Fibroblast of skin of back (primary cell): ENCODE measurements around the gene MGAT4A.
"Not testable (repeated sequence)": the region's sequence is repeated elsewhere in the genome, so short reads cannot be mapped to it uniquely, and the experiment has no call there.

ENCODE experiments used
- DNase-seq: peaks from one replicate; pipeline ENCODE4 v3.0.0-alpha.2; 2013

Gene MGAT4A

DNA sequence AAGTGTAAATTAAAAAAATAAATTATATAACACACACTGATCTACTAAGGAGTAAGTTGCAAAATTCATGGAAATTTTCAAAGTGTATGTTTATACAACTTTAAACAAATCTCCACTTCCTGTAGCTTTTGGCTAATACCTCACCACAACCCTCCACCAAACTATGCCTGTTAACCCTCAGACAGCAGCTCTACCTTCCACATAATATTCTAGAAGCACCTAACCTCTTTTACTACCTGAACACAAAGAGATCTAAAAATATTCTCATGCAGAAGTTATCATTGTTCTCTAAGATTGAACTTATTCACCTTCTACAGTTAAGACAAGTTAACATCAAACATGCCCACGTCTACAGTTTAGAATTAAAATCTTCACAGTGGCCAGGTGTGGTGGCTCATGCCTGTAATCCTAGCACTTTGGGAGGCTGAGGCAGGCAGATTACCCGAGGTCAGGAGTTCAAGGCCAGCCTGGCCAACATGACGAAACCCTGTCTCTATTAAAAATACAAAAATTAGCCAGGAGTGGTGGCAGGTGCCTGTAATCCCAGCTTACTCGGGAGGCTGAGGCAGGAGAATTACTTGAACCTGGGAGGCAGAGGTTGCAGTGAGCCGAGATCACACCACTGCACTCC, 2.7 kb downstream of the MGAT4A start:
- not testable (repeated sequence) for DNase-seq

DNA sequence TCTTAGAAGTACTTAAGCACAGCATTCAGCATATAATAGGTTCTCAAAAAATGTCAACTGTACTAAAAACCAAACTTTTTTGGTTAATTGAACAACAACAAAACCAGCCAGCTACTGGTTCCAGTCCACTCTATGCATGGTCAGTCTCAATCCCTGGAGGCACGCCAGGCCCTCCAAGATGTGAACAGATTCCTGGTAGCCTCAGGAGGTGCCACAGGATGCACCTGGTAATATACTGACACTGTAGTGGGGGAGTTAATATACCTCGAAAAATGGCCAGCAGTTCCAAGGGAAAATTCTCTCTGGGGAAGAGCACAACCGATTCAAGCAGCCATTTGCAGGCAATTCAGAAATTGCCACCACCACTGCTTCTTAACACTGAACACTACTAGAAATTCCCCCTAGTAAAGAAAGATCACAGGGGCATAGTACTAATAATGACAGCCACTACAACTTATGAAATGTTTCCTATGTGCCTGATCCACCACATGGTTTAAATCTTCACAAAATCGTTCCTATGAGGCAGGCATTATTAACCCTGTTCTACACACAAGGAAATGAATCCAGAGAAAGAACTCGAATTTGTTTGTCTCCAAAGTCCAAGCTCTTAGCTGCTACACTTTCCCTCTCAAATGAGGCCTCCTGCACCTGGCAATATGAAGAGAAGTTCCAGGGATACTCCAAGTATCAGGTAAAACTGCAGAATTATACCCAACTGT, 3.4 kb downstream of the MGAT4A start:
- no peak for DNase-seq

DNA sequence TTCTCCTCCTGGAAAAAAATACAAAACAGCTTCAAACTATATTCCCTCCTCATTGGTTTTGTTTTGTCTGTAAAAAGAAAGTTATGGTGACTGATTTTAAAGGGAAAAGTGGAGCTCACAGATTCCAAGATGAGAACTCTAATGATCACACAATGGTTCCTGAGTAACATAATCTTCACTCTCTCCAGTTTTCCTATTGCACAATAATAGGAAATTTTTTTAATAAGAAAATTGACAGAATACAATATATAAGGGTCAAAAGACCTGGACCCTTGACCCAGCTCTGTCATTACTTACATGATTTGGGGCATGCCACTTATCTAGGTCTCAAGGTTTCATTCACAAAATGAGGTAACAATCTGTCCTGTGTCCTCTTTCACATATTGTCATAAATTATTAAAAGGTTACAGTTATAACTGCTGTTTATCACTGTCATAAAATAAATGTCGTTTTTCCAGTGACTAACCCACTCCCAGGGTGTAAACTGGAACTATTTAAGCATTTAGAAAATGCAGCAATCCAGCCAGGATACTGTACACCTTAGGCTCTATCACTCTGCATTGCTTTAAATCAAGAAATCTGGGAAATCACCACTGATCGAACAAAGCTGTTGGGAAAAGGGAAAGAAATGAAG, 4.1 kb downstream of the MGAT4A start:
- no peak for DNase-seq

DNA sequence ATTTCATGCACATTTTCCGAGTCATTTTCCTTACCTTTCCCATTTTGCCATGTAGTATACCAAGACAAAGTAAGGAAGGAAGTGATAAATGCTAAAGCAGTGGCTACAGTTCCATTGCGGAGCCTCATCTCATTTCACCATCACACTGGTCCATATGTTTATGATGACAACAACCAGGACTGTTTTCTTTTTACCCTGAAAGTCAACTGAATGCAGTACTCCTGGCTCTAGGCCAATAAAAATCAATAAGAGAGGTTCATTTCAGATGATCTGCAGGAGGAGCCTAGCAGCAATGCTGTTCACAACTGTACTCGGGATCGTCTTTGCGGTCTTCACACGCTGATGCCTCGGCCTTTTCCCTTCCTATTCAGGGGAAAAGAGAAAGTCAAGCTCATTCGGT, 4.7 kb downstream of the MGAT4A start:
- DNase-seq: no peak

DNA sequence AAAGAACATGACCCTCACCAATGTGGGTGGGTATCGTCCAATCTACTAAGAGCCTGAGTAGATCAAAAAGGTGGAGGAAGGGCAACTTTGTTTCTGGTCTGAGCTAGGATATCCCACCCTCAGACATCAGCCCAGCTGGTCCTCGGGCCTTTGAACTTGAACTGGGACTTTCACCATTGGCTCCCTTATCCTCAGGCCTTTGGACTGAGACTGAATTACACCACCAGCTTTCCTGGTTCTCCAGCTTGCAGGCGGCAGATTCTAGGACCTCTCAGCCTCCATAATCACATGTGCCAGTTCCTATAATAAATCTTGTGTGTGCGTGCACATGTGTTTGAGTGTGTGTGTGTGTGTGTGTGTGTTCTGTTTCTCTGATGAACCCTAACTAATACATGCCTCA, 10.6 kb downstream of the MGAT4A start:
- DNase-seq: no peak

DNA sequence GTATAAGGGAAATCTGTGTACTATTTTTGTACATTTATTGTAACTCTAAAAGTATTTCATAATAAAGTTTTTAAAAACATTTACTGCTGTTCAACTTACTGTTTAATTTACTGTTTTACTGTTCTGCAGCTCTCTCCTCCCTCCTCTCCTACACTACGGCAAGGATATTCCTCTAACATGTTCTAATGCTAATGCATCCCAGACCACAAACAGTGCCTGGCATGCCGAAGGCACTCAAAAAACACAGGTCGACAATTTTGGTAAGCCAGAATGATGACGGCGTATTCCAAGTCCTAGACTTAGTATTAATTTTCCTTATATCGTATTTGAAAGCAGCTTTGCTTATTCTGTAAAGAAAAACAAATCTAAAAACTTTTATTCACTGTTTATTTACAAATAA, 13.3 kb downstream of the MGAT4A start:
- DNase-seq: no peak

DNA sequence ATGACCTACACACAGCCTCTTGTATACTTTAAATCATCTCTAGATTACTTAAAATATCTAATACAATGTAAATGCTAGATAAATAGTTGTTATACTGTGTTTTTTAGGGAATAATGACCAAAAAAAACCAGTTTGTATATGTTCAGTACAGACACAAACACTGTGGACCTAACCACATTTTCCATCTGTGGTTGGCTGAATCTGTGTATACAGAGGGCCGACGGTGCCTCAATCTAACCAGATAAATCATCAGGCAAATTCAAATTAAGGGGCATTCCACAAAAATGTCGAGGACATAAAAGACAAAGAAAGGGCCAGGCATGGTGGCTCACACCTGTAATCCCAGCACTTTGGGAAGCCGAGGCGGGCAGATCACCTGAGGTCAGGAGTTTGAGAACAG, 14.1 kb downstream of the MGAT4A start:
- DNase-seq: no peak

DNA sequence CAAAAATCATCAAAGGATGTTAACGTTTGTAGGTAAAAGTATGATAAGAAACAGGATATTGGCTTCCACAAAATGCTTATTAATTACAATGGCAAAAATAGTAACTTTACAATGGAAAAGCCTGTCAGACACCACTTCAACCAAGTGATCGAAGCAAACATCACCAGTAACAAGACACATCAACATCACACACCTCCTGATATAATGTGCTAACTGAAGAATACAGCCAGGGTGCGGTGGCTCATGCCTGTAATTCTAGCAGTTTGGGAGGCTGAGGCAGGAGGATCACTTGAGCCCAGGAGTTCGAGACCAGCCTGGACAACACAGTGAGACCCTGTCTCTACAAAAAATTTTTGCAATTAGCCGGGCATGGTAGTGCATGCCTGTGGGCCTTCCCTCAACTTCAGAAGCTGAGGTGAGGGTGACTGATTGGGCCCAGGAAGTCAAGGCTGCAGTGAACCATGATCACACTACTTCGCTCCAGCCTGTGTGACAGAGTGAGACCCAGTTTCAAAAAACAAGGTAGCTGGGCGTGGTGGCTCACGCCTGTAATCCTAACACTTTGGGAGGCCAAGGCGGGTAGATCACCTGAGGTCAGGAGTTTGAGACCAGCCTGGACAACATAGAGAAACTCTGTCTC, 15.0 kb downstream of the MGAT4A start:
- no peak for DNase-seq

DNA sequence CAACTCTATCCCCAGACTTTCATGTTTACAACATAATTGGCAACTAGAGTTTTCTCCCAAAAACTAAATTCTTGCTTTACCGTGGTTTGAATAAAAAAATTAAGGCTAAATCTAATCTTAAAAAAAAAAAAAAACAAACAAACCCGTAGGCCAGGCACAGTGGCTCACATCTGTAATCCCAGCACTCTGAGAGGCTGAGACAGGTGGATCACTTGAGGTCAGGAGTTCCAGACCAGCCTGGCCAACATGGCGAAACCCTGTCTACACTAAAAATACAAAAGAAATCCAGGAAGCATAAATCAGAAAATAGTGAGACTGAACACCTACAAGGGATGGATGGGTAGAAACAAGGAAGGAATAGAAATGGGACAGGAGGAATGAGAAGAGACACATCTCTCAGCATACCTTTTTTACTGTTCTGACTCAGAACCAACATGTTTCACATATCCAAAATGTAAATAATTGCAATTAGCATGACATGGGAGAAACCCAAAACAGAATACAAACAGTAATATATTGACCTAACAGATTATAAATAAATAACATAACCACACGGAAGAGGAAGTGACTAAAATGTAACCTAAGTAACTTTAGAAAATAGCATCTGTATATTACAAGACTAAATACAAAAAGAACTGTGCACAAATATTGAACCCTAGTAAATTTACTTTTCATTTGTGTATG, 17.5 kb downstream of the MGAT4A start:
- no peak for DNase-seq

DNA sequence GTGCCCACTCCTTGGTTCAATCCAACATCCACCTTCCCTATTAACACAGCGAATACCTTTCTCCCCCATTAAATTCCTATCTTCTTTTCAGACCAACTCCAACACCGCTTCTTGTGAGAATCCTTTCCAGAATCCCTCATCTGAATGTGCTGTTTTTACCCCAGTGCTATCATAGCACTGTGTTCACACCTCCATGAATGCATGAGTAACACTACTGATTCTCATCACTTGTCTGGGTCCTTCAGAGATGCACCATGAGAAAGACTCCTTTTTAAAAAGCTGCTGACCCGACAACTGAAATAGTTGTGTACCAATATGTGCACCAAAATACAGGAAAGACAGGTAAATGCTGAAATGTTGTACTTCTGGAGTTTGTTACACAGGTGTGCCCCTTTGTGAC, 18.8 kb downstream of the MGAT4A start:
- no peak for DNase-seq

DNA sequence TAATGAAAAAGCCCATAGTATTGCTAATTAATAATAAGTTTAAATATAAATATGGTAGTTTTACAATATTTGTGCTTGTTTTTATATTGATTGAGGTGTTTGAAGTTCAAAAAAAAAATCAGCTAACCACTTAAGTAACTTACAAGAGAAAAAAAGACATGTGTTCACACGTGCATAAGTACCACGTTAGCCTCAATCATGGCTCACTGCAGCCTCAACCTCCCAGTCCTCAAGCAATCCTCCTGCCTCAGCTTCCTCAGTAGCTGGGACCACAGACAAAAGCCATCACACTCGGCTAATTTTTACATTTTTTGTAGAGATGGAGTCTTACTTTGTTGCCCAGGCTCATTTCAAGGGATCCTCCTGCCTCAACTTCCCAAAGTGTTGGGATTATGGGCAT, 19.4 kb downstream of the MGAT4A start:
- no peak for DNase-seq

DNA sequence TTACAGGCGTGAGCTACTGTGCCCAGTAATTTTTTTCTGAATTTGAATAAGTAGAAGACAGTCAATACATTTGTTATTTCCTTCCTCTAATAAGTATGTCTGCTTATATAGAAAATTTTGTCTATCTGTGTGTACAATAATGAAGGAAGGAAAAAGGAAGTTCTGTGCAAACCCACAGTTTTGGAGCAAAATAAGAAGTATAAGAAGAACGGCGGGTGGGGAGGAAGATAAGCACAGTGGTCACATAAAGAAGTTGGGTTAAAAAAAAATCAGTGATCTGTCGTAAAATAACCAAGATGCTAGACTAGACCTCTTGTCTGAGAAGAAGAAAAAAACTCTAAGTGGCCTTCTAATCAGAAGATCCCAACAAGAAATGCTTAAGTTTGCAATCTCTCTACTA, 20.2 kb downstream of the MGAT4A start:
- no peak for DNase-seq

DNA sequence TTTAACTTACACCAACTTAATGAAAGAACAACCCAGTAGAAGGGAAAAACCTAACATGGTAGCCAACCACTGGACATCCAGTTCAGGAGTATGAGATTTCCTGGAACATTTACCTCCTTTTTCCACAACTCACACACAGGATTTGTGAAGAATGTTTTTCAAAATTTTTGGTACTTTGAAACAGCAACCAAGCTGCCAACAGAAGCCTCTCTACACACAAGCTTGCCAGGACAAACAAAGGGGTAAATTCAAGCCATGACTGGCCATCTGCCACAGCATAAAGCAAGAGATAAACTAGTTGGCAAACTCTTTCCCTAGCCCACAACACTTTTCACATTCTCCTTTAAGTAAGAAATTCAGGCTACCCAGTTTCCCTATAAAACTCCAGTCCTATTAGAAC, 21.4 kb downstream of the MGAT4A start:
- DNase-seq: no peak

DNA sequence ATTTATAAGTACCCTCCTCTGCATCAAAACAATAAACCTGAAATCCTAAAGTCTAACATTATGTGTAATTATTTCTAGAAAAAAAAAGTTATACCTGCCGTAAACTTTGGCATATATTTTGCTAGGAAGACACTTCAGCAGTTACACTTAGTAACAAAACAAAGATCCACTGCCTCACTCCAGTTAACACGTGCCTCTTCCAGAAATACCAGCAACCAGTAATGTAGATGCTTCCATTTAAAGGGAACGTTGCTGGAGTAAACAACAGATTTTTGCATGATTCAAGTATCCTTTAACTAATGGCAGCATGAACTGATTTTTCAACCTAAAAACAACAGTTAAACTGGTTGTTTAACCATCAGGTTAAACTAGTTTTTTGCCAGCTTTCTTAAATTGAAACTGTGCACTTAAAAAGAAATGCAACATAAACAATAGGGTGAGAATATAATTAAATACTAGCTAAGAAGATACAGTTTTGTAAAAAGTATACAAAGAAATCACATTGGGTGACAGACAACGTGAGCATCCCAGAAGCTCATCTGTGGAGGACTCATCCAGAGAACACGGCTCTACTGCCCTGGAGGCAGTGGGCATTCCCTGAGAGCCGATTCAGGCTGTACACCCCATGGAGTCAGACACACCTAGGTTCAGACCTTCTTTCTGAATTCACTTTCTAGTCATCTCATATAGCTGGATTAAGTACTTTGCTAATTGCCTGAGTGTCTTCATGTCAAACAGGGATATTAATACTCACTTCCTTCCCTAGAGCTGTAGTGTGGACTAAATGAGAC, 22.3 kb downstream of the MGAT4A start:
- DNase-seq: no peak

DNA sequence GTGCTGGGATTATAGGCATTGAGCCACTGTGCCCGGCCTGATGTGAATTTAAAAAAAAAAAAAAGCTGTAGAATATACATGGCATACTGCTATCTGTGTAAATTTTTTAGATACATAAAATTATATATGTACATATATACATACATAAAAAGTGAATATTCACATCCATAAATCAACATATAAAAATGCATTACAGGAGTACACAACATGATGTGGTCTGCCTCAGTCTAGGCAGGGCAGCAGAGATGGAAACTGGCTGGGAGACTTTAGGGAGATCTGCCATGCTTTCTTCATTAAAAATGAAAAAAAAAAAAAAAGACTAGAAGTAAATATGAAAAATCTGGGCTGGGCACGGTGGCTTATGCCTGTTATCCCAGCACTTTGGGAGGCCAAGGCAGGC, 24.3 kb downstream of the MGAT4A start:
- no peak for DNase-seq

DNA sequence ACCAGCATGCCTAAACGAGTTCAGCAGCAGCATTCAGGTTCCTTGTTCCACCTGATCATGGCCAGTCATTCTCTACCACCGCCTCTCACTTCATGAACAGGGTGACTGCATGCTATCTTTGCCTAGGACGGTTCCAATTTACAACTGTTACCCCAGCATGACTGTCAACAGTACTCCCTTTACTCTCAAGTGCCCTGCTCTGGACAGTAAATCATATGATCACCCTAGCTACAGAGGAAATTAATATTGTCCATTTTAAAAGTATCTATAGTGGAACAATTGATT, 25.7 kb downstream of the MGAT4A start:
- DNase-seq: no peak

DNA sequence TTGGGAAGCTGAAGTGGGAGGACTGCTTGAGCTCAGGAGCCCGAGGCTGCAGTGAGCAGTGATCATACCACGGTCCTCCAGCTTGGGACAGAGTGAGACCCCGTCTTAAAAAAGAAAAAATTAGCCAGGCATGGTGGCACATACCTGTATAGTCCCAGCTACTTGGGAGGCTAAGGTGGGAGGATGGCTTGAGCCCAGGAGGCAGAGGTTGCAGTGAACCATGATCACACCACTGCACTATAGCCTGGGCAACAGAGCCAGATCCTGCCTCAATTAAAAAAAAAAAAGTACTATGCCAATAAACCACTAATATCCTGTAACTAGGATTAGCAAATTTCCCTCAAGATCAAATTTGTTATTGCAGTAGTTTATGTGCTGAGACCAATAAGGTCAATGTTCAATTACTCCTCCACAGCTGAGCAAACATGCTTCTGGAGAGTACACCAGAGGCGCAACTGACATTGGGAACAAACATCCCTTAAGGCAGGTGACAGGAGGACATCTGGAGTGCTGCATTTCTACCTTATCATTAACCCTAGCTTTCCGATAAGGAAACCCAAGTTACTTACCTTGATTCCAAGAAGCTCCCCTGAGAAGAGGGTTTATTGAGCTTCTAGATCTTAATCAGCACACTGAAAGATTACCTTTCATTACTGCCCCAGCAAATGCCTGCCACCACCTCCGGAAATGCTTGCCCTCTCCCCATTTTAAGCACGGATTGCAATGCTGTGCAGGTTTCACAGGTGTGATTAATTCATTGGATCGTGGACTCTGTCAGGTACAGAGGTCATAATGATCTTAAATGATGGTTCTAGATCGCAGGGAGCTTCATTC, 26.2 kb downstream of the MGAT4A start:
- no peak for DNase-seq

DNA sequence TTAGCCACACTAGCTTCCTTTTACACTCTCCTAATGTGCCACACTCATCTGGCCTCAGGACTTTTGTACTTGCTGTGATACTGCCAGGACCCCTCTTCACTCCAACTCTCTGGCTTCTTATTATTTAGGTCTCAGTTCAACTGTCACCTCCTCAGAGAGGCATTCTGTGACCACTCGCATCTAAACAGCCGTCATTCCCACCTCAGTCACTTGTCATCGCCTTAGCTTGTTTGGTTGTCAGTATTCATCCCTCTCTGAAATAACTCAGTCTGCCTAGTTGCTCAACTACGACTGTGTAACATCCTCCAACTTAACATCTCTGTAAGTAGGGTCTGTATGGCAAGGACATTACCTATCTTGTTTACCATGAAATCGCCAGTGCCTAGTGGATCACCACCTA, 27.2 kb downstream of the MGAT4A start:
- no peak for DNase-seq

DNA sequence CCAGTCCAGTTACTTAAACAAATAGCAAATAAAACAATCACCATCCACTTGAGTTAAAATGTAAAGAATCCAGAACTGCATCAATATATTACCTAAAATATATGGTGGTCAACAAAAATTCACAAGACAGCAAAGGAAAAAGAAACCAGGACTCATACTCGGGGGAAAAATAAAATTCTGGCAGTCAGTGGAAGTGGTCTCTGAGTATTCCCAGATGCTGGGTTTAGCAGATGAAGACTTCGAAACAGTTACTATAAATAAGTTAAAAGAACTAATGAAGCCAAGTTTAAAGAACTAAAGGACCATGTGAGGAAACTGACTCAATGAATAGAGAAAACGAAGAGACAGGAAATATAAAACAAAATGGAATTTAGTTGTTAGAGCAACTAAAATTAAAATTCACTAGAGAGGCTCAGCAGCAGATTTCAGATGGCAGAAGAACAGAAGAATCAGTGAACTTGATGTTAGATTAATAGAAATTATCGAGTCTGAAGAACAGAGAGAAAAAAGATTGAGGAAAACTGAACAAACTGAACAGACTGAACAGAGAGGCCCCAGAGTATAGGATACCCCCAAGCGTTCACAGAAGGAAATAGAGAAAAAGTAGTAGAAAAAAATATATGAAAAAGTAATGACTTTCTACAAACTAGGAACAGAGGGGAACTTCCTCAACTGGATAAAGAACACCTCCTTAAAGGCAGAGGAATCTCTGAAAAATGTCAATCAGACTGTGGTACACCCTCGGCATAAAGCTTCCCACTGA, 27.9 kb downstream of the MGAT4A start:
- no peak for DNase-seq

DNA sequence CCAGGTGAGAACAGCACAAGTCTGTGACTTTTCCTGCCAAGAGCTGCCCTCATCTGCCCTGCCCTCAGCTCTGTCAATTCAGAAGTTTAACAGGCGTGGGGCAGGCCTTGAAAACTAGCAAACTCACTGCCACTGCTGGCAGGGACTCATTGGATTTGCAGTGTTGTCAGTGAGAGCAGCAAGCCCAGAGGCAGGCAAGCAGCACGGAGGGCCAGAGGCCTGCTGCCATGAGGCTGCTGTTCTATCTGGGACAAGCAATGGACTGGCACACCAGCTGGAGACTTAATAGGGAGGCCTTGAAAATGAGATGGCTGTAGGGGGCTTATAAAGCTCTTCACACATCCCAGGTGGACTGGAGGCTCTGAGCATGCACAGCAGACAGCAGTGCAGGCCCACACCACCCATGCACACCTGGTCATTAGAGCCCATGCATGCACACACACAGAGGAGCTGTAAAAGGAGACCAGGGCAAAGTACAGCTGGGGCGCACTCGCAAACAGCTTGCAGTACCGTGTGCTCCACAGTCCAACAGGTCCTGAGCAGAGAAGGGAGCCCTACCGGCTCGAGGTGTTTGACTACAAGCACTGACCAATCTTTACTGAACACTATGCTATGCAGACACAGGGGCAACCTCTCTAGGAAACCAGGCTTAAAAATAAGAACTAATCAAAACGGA, 28.7 kb downstream of the MGAT4A start:
- no peak for DNase-seq
